A549 treated with ZK216348 at 1 μM for 4 hours (cell line): ENCODE results near the gene C2orf80. TPM values are rescaled to one million over a fixed set of nuclear protein-coding genes. Genes with fewer than 3 reads are reported as not detected.

Experiments used
- total RNA-seq: library from RNA; stranded (reverse); fragments of 200-300 nt; extraction: Qiagen RNA extraction; gene quantifications from 5 replicates; pipeline ENCODE4 v1.2.3, GENCODE V29; 2022; ENCODE audit warnings: low read depth

C2orf80 gene
- total RNA-seq, result not detected in 5 replicates

GRCh38 chr2:208189810-208190503, at the start of gene C2orf80:
Gene C2orf80 (minus strand): TSS chr2:208190030. CDS start chr2:208186986, 3,044 bp downstream.

GRCh38 chr2:208163489-208163888, 26.3 kb downstream of the C2orf80 start, which contains the start of gene CRYGA:
Gene CRYGA (minus strand): TSS chr2:208163589. CDS start chr2:208163556, 33 bp downstream.

GRCh38 chr2:208146006-208146405, 43.8 kb downstream of the C2orf80 start, which contains the start of gene CRYGB:
Gene CRYGB (minus strand): TSS chr2:208146158. CDS start chr2:208146120, 38 bp downstream.

GRCh38 chr2:208129744-208130711, 59.8 kb downstream of the C2orf80 start, which contains the start of gene CRYGC:
Gene CRYGC (minus strand): TSS chr2:208129828. CDS start chr2:208129792, 36 bp downstream.

GRCh38 chr2:208124013-208124715, 65.7 kb downstream of the C2orf80 start, which contains the start of gene CRYGD:
Gene CRYGD (minus strand): TSS chr2:208124524. CDS start chr2:208124473, 51 bp downstream.

Other genes starting within 250 kb of the C2orf80 start
- gene PLEKHM3, start 164.5 kb downstream of the C2orf80 start, total RNA-seq, result 1.9 to 3.1 TPM (median 2.6 TPM) in 5 replicates
- gene CRYGD, start 65.5 kb downstream of the C2orf80 start, total RNA-seq, result not detected in 5 replicates
- not detected in 5 replicates for gene CRYGC, start 60.2 kb downstream of the C2orf80 start, total RNA-seq
- not detected in 5 replicates for gene CRYGB, start 43.9 kb downstream of the C2orf80 start, total RNA-seq
- not detected in 5 replicates for gene CRYGA, start 26.4 kb downstream of the C2orf80 start, total RNA-seq
- 76.4 to 89.5 TPM (median 83.4 TPM) in 5 replicates for gene IDH1, start 65.0 kb upstream of the C2orf80 start, total RNA-seq
- gene PIKFYVE, start 76.2 kb upstream of the C2orf80 start, total RNA-seq, result 3.5 to 8.9 TPM (median 6.8 TPM) in 5 replicates
- not detected in 5 replicates for gene PTH2R, start 216.8 kb upstream of the C2orf80 start, total RNA-seq